ENCODE measurements around the gene APCDD1L.

DNA sequence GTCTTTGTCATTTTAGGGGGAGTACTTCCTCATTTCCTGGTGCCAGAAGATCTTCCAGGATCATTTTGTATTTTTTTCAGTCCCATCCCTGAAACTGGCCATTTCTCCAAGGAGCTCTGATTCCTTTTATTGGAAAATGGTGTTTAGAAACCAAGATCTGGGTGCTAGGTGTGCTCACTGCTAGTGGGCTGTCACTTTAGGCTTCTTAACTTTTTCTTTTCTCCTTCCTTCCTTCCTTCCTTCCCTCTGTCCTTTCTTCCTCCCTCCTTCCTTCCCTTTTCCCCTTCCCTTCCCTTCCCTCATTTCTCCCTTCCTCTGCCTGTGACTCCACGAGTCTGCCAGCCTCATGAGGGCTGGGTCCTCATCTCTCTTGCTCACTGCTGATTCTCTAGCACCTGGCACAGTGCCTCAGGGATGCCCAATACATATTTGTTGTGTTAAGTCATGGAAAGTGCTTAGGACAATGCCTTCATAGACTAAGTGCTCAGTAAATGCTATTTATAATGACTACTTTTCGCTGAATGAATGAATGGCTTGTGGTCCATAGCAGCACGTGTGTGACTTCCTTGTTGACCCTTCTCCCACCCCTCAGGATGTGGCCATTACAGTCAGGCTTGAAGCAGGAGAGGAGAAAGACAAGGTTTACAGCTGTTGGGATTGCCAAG is 36.9 kb downstream of the APCDD1L start:
- TF ChIP-seq, protein P1, sequence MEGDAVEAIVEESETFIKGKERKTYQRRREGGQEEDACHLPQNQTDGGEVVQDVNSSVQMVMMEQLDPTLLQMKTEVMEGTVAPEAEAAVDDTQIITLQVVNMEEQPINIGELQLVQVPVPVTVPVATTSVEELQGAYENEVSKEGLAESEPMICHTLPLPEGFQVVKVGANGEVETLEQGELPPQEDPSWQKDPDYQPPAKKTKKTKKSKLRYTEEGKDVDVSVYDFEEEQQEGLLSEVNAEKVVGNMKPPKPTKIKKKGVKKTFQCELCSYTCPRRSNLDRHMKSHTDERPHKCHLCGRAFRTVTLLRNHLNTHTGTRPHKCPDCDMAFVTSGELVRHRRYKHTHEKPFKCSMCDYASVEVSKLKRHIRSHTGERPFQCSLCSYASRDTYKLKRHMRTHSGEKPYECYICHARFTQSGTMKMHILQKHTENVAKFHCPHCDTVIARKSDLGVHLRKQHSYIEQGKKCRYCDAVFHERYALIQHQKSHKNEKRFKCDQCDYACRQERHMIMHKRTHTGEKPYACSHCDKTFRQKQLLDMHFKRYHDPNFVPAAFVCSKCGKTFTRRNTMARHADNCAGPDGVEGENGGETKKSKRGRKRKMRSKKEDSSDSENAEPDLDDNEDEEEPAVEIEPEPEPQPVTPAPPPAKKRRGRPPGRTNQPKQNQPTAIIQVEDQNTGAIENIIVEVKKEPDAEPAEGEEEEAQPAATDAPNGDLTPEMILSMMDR (IDR thresholded peaks at IDR 0.05): no peak
- no peak for TF ChIP-seq POLR2A (IDR thresholded peaks at IDR 0.05)
